GM21619 (cell line): Measurements from ENCODE around the gene EHD4.

ENCODE experiments used
- ATAC-seq: cut with Tn5 transposase; IDR thresholded peaks from one replicate; pipeline ENCODE4 v1.9.1; 2021; ENCODE audit not compliant: unreplicated experiment

EHD4 gene

GRCh38 chr15:41882689-41883483 is 89.5 kb downstream of the EHD4 start:
- no peak for ATAC-seq

GRCh38 chr15:41881920-41882688 is 90.3 kb downstream of the EHD4 start:
- no peak for ATAC-seq

- no peak for ATAC-seq
These were observed 90.8 kb downstream of the EHD4 start for GRCh38 chr15:41881550-41881919.

GRCh38 chr15:41881086-41881485 is 91.3 kb downstream of the EHD4 start:
- ATAC-seq, result no peak

- ATAC-seq, result no peak
These were observed 92.0 kb downstream of the EHD4 start for GRCh38 chr15:41880156-41880877.

- no peak for ATAC-seq
These were observed 93.0 kb downstream of the EHD4 start for GRCh38 chr15:41879321-41879845.

- ATAC-seq, result no peak
These were observed 94.0 kb downstream of the EHD4 start for GRCh38 chr15:41878355-41878699.

- no peak for ATAC-seq
These were observed 94.6 kb downstream of the EHD4 start for GRCh38 chr15:41877631-41878354.

- ATAC-seq, result no peak
These were observed 95.7 kb downstream of the EHD4 start for GRCh38 chr15:41876689-41877088.

- ATAC-seq, result no peak
These were observed 96.3 kb downstream of the EHD4 start for GRCh38 chr15:41876007-41876406.

- ATAC-seq, result no peak
These were observed 97.6 kb downstream of the EHD4 start for GRCh38 chr15:41874736-41875135.

- ATAC-seq, result no peak
These were observed 98.6 kb downstream of the EHD4 start for GRCh38 chr15:41873711-41874110.

GRCh38 chr15:41872166-41872747 is 100.1 kb downstream of the EHD4 start:
- ATAC-seq, result no peak

GRCh38 chr15:41871175-41871905 is 101.0 kb downstream of the EHD4 start:
- no peak for ATAC-seq

GRCh38 chr15:41870689-41871081 is 101.7 kb downstream of the EHD4 start:
- ATAC-seq, result no peak

- no peak for ATAC-seq
These were observed 102.3 kb downstream of the EHD4 start for GRCh38 chr15:41869770-41870688.

- ATAC-seq, result no peak
These were observed 104.0 kb downstream of the EHD4 start for GRCh38 chr15:41868321-41868720.

GRCh38 chr15:41866872-41867579 is 105.3 kb downstream of the EHD4 start:
- no peak for ATAC-seq
